ENCODE data around the gene KPNA4.
"Not testable (repeated sequence)": the region's sequence is repeated elsewhere in the genome, so short reads cannot be mapped to it uniquely, and the experiment has no call there.

KPNA4 gene

DNA sequence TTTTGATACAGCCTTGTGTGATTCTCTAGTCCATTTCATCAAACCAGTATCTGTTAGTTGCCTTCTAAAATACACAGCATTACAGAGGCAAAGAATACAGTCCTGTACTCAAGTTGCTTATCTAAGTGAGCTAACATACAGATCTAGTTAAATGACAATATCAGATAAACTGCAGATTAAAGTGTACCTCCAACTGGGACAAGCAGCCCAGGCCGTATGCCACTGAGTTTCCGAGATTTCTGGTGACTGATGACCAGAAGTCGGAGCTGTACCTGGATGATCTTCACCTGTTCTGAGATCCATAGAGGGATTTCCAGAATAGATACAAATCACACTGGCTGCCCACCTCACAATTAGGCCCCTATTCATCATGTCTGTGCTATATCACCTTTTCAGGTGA is 109.5 kb downstream of the KPNA4 start:
- TF ChIP-seq BACH2 (CRISPR knock-in tag; IDR thresholded peaks at IDR 0.05; ENCODE audit: borderline replicate concordance): no peak
- TF ChIP-seq, protein P1, sequence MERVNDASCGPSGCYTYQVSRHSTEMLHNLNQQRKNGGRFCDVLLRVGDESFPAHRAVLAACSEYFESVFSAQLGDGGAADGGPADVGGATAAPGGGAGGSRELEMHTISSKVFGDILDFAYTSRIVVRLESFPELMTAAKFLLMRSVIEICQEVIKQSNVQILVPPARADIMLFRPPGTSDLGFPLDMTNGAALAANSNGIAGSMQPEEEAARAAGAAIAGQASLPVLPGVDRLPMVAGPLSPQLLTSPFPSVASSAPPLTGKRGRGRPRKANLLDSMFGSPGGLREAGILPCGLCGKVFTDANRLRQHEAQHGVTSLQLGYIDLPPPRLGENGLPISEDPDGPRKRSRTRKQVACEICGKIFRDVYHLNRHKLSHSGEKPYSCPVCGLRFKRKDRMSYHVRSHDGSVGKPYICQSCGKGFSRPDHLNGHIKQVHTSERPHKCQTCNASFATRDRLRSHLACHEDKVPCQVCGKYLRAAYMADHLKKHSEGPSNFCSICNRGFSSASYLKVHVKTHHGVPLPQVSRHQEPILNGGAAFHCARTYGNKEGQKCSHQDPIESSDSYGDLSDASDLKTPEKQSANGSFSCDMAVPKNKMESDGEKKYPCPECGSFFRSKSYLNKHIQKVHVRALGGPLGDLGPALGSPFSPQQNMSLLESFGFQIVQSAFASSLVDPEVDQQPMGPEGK (CRISPR knock-in tag; IDR thresholded peaks at IDR 0.05; ENCODE audit: borderline replicate concordance): no peak
- no peak for TF ChIP-seq TCF4 (CRISPR knock-in tag; IDR thresholded peaks at IDR 0.05; ENCODE audit: borderline replicate concordance)
- TF ChIP-seq ZNF565 (CRISPR knock-in tag; conservative IDR thresholded peaks at IDR 0.05; ENCODE audit: low read depth): no peak
- TF ChIP-seq ARNTL (CRISPR knock-in tag; IDR thresholded peaks at IDR 0.05; ENCODE audit: borderline replicate concordance, low read depth): no peak
- TF ChIP-seq GLIS3 (CRISPR knock-in tag; IDR thresholded peaks at IDR 0.05): no peak
- TF ChIP-seq POU6F1 (CRISPR knock-in tag; IDR thresholded peaks at IDR 0.05; ENCODE audit: borderline replicate concordance, low read depth): no peak
- TF ChIP-seq ZC3H10 (CRISPR knock-in tag; IDR thresholded peaks at IDR 0.05): no peak
- TF ChIP-seq RARB (CRISPR knock-in tag; IDR thresholded peaks at IDR 0.05): no peak
- TF ChIP-seq TOX (CRISPR knock-in tag; IDR thresholded peaks at IDR 0.05; ENCODE audit: borderline replicate concordance): no peak
- TF ChIP-seq ZNF70 (CRISPR knock-in tag; IDR thresholded peaks at IDR 0.05): no peak
- no peak for TF ChIP-seq ZFP3 (CRISPR knock-in tag; IDR thresholded peaks at IDR 0.05)
- TF ChIP-seq CSRNP3 (CRISPR knock-in tag; IDR thresholded peaks at IDR 0.05): no peak
- no peak for TF ChIP-seq ISL1 (CRISPR knock-in tag; IDR thresholded peaks at IDR 0.05)
- no peak for ATAC-seq

GRCh38 chr3:160454995-160455394 is 110.4 kb downstream of the KPNA4 start:
- no peak for ATAC-seq
- TF ChIP-seq ZC3H10 (CRISPR knock-in tag; IDR thresholded peaks at IDR 0.05): no peak
- no peak for TF ChIP-seq TSHZ2 (CRISPR knock-in tag; IDR thresholded peaks at IDR 0.05)
- TF ChIP-seq OSR1 (CRISPR knock-in tag; IDR thresholded peaks at IDR 0.05): no peak
- no peak for TF ChIP-seq ZNF565 (CRISPR knock-in tag; conservative IDR thresholded peaks at IDR 0.05; ENCODE audit: low read depth)
- TF ChIP-seq, protein P1 (CRISPR knock-in tag; IDR thresholded peaks at IDR 0.05; ENCODE audit: borderline replicate concordance): no peak
- TF ChIP-seq, protein P2, sequence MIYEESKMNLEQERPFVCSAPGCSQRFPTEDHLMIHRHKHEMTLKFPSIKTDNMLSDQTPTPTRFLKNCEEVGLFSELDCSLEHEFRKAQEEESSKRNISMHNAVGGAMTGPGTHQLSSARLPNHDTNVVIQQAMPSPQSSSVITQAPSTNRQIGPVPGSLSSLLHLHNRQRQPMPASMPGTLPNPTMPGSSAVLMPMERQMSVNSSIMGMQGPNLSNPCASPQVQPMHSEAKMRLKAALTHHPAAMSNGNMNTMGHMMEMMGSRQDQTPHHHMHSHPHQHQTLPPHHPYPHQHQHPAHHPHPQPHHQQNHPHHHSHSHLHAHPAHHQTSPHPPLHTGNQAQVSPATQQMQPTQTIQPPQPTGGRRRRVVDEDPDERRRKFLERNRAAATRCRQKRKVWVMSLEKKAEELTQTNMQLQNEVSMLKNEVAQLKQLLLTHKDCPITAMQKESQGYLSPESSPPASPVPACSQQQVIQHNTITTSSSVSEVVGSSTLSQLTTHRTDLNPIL (CRISPR knock-in tag; IDR thresholded peaks at IDR 0.05; ENCODE audit: low read depth): no peak
- TF ChIP-seq ZNF8 (CRISPR knock-in tag; IDR thresholded peaks at IDR 0.05): no peak
- no peak for TF ChIP-seq ESRRG (CRISPR knock-in tag; IDR thresholded peaks at IDR 0.05)
- TF ChIP-seq ZNF70 (CRISPR knock-in tag; IDR thresholded peaks at IDR 0.05): no peak

- not testable (repeated sequence) for ATAC-seq
Measured at GRCh38 chr3:160452251-160452650, 113.1 kb downstream of the KPNA4 start.

Data from SK-N-SH treated with all-trans-retinoic acid at 6 μM for 48 hours (cell line).